HepG2 (cell line): ENCODE measurements around the gene EWSR1. TPM values are rescaled to one million over a fixed set of nuclear protein-coding genes. Genes with fewer than 3 reads are reported as not detected.

ENCODE experiments used
- AGO2 ChIP-seq: fragments of 200-400 bp; formaldehyde crosslinking; optimal IDR thresholded peaks from 2 replicates; pipeline ENCODE3; 2017; ENCODE audit warnings: mild to moderate bottlenecking, low read depth, low read length, moderate library complexity
- ATF2 ChIP-seq: sonication (generic); formaldehyde crosslinking; IDR thresholded peaks from 2 replicates; pipeline ENCODE4 v1.4.0; 2020; ENCODE audit warnings: missing genetic modification reagents
- BORCS8-MEF2B ChIP-seq: sonication (generic); formaldehyde crosslinking; IDR thresholded peaks from 2 replicates; pipeline ENCODE4 v1.8.0; 2022; ENCODE audit warnings: mild to moderate bottlenecking, missing genetic modification reagents
- CEBPG ChIP-seq: IDR thresholded peaks from 2 replicates; pipeline ENCODE4 v1.6.1; 2016
- ETS1 ChIP-seq: sonication (generic); formaldehyde crosslinking; IDR thresholded peaks from 2 replicates; pipeline ENCODE4 v1.4.0; 2020; ENCODE audit warnings: missing genetic modification reagents
- ETV6 ChIP-seq: sonication (generic); formaldehyde crosslinking; conservative IDR thresholded peaks from 2 replicates; pipeline ENCODE4 v1.4.0; 2020; ENCODE audit warnings: missing genetic modification reagents
- HNF4A ChIP-seq: sonication (generic); formaldehyde crosslinking; IDR thresholded peaks from 2 replicates; pipeline ENCODE4 v1.4.0; 2020; ENCODE audit warnings: missing genetic modification reagents
- IRF2 ChIP-seq: IDR thresholded peaks from 2 replicates; pipeline ENCODE4 v1.6.1; 2018; ENCODE audit warnings: missing genetic modification reagents, missing compliant biosample characterization
- MXD4 ChIP-seq: IDR thresholded peaks from 2 replicates; pipeline ENCODE4 v1.6.1; 2016; ENCODE audit warnings: mild to moderate bottlenecking, missing biosample characterization, missing genetic modification reagents
- NFE2L2 ChIP-seq: fragments of 150-350 bp; IDR thresholded peaks from 2 replicates; pipeline ENCODE4 v1.6.1; 2014; ENCODE audit warnings: low read length
- PITX1 ChIP-seq: sonication (generic); formaldehyde crosslinking; IDR thresholded peaks from 2 replicates; pipeline ENCODE4 v1.5.1; 2020; ENCODE audit warnings: mild to moderate bottlenecking, missing genetic modification reagents
- PLRG1 ChIP-seq: fragments of 450-650 bp; conservative IDR thresholded peaks from 2 replicates; pipeline ENCODE4 v1.6.1; 2016
- SMAD1 ChIP-seq: sonication (generic); formaldehyde crosslinking; IDR thresholded peaks from 2 replicates; pipeline ENCODE4 v1.4.0; 2020; ENCODE audit warnings: missing genetic modification reagents, low read depth, mild to moderate bottlenecking, borderline replicate concordance
- SMAD3 ChIP-seq: sonication (generic); formaldehyde crosslinking; IDR thresholded peaks from 2 replicates; pipeline ENCODE4 v1.4.0; 2020; ENCODE audit warnings: missing genetic modification reagents
- SMC3 ChIP-seq: IDR thresholded peaks from 2 replicates; pipeline ENCODE4 v1.6.1; 2011; ENCODE audit warnings: low read length, improper control_type of control experiment
- THYN1 ChIP-seq: sonication (generic); formaldehyde crosslinking; IDR thresholded peaks from 2 replicates; pipeline ENCODE4 v1.8.1; 2023; ENCODE audit warnings: low read depth, mild to moderate bottlenecking, moderate library complexity, missing genetic modification reagents, borderline replicate concordance
- ZBTB42 ChIP-seq: sonication (generic); formaldehyde crosslinking; IDR thresholded peaks from 2 replicates; pipeline ENCODE4 v1.5.0; 2020; ENCODE audit warnings: mild to moderate bottlenecking, missing genetic modification reagents
- ZKSCAN1 ChIP-seq: fragments of 150-350 bp; IDR thresholded peaks from 2 replicates; pipeline ENCODE4 v1.6.1; 2014; ENCODE audit warnings: low read length
- ZNF331 ChIP-seq: sonication (generic); formaldehyde crosslinking; IDR thresholded peaks from 2 replicates; pipeline ENCODE4 v1.4.0; 2020; ENCODE audit warnings: missing genetic modification reagents
- ZNF510 ChIP-seq: sonication (generic); formaldehyde crosslinking; IDR thresholded peaks from 2 replicates; pipeline ENCODE4 v1.4.0; 2020; ENCODE audit warnings: low read depth, mild to moderate bottlenecking, missing genetic modification reagents
- ZNF780A ChIP-seq: sonication (generic); formaldehyde crosslinking; IDR thresholded peaks from 2 replicates; pipeline ENCODE4 v1.8.0; 2022; ENCODE audit warnings: mild to moderate bottlenecking, missing genetic modification reagents, moderate library complexity
- polyA plus RNA-seq, 8 experiments: library from polyadenylated mRNA; depleted of rRNA in 3 of 8; stranded (reverse) in 7 of 8; unstranded in 1 of 8; fragments of >200 nt; fragmentation: Illumina TruSeq in 4 of 8; extraction: Trizol in 4 of 8; gene quantifications; 2 replicates each; pipeline versions ENCODE4 v1.2.1 to v1.2.3, GENCODE V29; 2011 to 2016; ENCODE audit warnings: low read depth in 4 of 8, missing spikeins in 1 of 8, mixed read lengths in 1 of 8; ENCODE audit not compliant: insufficient read depth in 1 of 8
- total RNA-seq, 5 experiments: library from RNA; depleted of rRNA; stranded (reverse); fragments of >200 nt; fragmentation: Illumina TruSeq; extraction: Trizol; gene quantifications; 2 replicates each; pipeline ENCODE4 v1.2.3, GENCODE V29; 2016; ENCODE audit warnings: low read depth in 1 of 5
- TF ChIP-seq, protein P1 (sequence below): sonication (generic); formaldehyde crosslinking; IDR thresholded peaks from 2 replicates; pipeline ENCODE4 v1.5.0; 2020; ENCODE audit warnings: missing genetic modification reagents
- TF ChIP-seq, protein P2 (sequence below): sonication (generic); formaldehyde crosslinking; IDR thresholded peaks from 2 replicates; pipeline ENCODE4 v1.8.0; 2022; ENCODE audit warnings: missing genetic modification reagents, mild to moderate bottlenecking, moderate library complexity, borderline replicate concordance
- TF ChIP-seq, protein P3 (sequence below): IDR thresholded peaks from 2 replicates; pipeline ENCODE4 v1.6.1; 2016; ENCODE audit warnings: mild to moderate bottlenecking, missing biosample characterization, missing genetic modification reagents

EWSR1 gene
- total and polyA plus RNA-seq, 2 of the 13 experiments (the other 11 are each of a cell fraction or from before 2014, with no cell fraction given), result 211 to 326 TPM

GRCh38 chr22:29267858-29268510, at the start of gene EWSR1, which contains the start of gene RHBDD3 (continued):
- TF ChIP-seq ATF2 (CRISPR knock-in tag), result peak; percentile 1; the same call in 1 of the 2 replicates
- TF ChIP-seq PITX1 (CRISPR knock-in tag), result peak; percentile 87
- TF ChIP-seq, protein P1, sequence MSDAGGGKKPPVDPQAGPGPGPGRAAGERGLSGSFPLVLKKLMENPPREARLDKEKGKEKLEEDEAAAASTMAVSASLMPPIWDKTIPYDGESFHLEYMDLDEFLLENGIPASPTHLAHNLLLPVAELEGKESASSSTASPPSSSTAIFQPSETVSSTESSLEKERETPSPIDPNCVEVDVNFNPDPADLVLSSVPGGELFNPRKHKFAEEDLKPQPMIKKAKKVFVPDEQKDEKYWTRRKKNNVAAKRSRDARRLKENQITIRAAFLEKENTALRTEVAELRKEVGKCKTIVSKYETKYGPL (CRISPR knock-in tag), result no peak; the same call in 1 of the 2 replicates
- peak; percentile 46; the same call in 1 of the 2 replicates for TF ChIP-seq ZKSCAN1
- no peak for TF ChIP-seq ZNF510 (CRISPR knock-in tag)
- TF ChIP-seq CEBPG (CRISPR knock-in tag), result peak; percentile 64
- TF ChIP-seq THYN1, result no peak
- TF ChIP-seq IRF2 (CRISPR knock-in tag), result peak; percentile 57; the same call in 1 of the 2 replicates
- no peak for TF ChIP-seq HNF4A (CRISPR knock-in tag)
- no peak for TF ChIP-seq SMAD3
- peak; percentile 38; the same call in 1 of the 2 replicates for TF ChIP-seq ZBTB42 (CRISPR knock-in tag)
- TF ChIP-seq MXD4 (CRISPR knock-in tag), result no peak; the same call in 1 of the 2 replicates
- no peak for TF ChIP-seq ZNF780A (CRISPR knock-in tag)
- peak; percentile 52 for TF ChIP-seq ZNF331 (CRISPR knock-in tag)
- TF ChIP-seq ETV6 (CRISPR knock-in tag), result peak; percentile 15; the same call in 1 of the 2 replicates
- 0 out of 2 replicates have a peak, but pooled peaks have one; percentile 54 for TF ChIP-seq ETS1 (CRISPR knock-in tag)
- TF ChIP-seq, protein P2, sequence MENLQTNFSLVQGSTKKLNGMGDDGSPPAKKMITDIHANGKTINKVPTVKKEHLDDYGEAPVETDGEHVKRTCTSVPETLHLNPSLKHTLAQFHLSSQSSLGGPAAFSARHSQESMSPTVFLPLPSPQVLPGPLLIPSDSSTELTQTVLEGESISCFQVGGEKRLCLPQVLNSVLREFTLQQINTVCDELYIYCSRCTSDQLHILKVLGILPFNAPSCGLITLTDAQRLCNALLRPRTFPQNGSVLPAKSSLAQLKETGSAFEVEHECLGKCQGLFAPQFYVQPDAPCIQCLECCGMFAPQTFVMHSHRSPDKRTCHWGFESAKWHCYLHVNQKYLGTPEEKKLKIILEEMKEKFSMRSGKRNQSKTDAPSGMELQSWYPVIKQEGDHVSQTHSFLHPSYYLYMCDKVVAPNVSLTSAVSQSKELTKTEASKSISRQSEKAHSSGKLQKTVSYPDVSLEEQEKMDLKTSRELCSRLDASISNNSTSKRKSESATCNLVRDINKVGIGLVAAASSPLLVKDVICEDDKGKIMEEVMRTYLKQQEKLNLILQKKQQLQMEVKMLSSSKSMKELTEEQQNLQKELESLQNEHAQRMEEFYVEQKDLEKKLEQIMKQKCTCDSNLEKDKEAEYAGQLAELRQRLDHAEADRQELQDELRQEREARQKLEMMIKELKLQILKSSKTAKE, result no peak
- TF ChIP-seq SMAD1 (CRISPR knock-in tag), result peak; percentile 73
- TF ChIP-seq, protein P3, sequence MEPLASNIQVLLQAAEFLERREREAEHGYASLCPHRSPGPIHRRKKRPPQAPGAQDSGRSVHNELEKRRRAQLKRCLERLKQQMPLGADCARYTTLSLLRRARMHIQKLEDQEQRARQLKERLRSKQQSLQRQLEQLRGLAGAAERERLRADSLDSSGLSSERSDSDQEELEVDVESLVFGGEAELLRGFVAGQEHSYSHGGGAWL, result no peak
- no peak for TF ChIP-seq AGO2
- TF ChIP-seq SMC3, result no peak
- TF ChIP-seq NFE2L2, result peak; percentile 28; the same call in 1 of the 2 replicates
- no peak for TF ChIP-seq PLRG1
- TF ChIP-seq BORCS8-MEF2B (CRISPR knock-in tag), result peak; percentile 47
